Measurements from ENCODE around the gene RPS6KA1.

DNA sequence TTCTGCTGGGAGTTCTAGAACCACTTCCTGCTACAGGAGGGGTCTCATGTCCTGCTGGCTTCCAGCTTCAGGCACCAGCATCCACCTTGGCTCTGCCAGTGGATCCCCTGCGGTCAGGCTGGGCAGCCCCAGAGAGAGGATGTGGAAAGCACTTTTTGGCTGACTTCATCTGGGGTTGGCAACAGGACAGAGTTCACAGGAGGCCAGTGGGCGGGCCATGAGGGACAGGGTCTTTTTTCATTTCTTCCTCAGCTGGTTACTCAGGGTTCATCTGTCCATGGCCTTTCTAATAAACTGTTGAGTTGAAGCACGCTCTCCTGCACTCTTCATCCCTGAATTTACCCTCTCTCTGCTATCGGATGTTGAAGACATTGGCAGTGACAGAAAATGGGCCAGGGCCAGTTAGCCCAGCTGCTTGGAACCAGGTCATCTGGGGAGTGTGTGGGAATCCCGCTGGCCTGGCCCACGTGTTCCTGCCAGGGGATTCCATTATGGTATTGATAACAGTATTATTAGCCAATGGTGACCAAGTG, 45.2 kb downstream of the RPS6KA1 start:
- no peak for TF ChIP-seq CTCF (IDR thresholded peaks at IDR 0.05; ENCODE audit: insufficient read depth, low read length)
- TF ChIP-seq, protein P1, sequence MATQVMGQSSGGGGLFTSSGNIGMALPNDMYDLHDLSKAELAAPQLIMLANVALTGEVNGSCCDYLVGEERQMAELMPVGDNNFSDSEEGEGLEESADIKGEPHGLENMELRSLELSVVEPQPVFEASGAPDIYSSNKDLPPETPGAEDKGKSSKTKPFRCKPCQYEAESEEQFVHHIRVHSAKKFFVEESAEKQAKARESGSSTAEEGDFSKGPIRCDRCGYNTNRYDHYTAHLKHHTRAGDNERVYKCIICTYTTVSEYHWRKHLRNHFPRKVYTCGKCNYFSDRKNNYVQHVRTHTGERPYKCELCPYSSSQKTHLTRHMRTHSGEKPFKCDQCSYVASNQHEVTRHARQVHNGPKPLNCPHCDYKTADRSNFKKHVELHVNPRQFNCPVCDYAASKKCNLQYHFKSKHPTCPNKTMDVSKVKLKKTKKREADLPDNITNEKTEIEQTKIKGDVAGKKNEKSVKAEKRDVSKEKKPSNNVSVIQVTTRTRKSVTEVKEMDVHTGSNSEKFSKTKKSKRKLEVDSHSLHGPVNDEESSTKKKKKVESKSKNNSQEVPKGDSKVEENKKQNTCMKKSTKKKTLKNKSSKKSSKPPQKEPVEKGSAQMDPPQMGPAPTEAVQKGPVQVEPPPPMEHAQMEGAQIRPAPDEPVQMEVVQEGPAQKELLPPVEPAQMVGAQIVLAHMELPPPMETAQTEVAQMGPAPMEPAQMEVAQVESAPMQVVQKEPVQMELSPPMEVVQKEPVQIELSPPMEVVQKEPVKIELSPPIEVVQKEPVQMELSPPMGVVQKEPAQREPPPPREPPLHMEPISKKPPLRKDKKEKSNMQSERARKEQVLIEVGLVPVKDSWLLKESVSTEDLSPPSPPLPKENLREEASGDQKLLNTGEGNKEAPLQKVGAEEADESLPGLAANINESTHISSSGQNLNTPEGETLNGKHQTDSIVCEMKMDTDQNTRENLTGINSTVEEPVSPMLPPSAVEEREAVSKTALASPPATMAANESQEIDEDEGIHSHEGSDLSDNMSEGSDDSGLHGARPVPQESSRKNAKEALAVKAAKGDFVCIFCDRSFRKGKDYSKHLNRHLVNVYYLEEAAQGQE (IDR thresholded peaks at IDR 0.05; ENCODE audit: insufficient replicate concordance, low read depth) = no peak

Data from HL-60 (cell line).